Measurements from ENCODE around the gene GDAP1L1.

GRCh38 chr20:44254073-44254472, 7.0 kb downstream of the GDAP1L1 start:
- TF ChIP-seq POLR2A (IDR thresholded peaks at IDR 0.05; ENCODE audit: low read length) (no peak), GATA1 (IDR thresholded peaks at IDR 0.05; ENCODE audit: low read depth, low read length) (no peak)

All from erythroblast (primary cell).